ENCODE results near the gene ABLIM2. TPM values are rescaled to one million over a fixed set of nuclear protein-coding genes. Genes with fewer than 3 reads are reported as not detected.
A peak's percentile ranks its signal among the peaks of the same experiment; 100 is the strongest.

The ABLIM2 gene
- total RNA-seq, 1 experiment from 2014 or later, result 2.7 TPM

DNA sequence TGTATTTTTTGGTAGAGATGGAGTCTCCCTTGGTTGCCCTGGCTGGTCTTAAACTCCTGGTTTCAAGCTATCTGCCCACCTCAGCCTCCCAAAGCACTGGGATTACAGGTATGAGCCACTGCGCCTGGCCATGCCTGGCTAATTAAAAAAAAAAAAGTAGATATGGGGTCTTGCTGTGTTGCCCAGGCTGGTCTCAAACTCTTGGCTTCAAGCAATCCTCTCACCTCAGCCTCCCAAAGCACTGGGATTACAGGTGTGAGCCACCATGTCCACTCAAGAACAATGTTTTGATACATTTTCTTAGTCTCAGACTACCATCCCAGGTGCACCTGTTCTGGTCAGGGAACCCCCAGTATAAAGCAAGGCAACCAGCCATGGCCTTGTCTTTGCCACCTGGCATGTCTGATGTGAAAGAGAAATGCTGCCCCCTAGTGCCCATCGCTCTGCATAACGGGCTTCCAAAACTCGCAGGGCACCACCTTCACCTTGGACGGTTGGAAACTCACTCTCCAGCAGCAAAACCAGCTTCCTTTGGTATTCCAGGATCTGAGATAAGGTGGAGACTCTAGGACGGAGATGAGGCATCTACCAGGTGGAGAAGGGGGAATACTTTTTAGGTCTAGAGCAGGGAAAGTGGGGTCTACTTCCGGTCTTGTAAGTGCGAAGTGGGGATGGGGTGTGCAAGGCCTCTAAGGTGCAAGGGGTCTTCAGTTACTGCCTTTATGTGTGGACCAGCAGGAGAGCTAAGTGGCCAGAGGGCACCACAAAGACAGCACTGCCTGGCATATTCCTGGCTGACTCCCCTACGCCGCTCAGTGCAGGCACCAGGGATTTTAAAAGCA, 171.2 kb downstream of the ABLIM2 start:
- no peaks in the 10 kb centered on the region for H3K36me3 ChIP-seq (ENCODE audit: insufficient read depth, low read length, poor library complexity, severe bottlenecking)
- H3K9me3 ChIP-seq (ENCODE audit: low read depth, low read length, poor library complexity, severe bottlenecking), result no peaks in the 10 kb centered on the region
- H3K27ac ChIP-seq (ENCODE audit: low read depth, low read length, poor library complexity, severe bottlenecking), result no peak overlapping the region
- no peaks in the 10 kb centered on the region for H3K4me1 ChIP-seq (ENCODE audit: insufficient read depth, low read length, poor library complexity, severe bottlenecking)
- H3K4me3 ChIP-seq (ENCODE audit: low read depth, low read length, poor library complexity, severe bottlenecking), result no peak overlapping the region
- no TSS peak for BruUV-seq (replicated peaks)
- peak; percentile 82 for DNase-seq (ENCODE audit: low spot score)
- ChIA-PET CTCF (interaction anchor here (1.1 to 2.2 kb wide), 5 partner anchors 183 to 226 kb away, joined by 3 to 11 read pairs (median 6); no protein-coding TSS in a partner anchor), POLR2A (ENCODE audit: low non-redundant PET) (no interaction called here)
- intact Hi-C loops (cut with micrococcal nuclease; ENCODE audit: unreplicated experiment), result loop anchor here (1.0 to 5.0 kb wide), 4 partner anchors 145 to 265 kb away; no protein-coding TSS in a partner anchor
- no peaks in the 10 kb centered on the region for H3K27me3 ChIP-seq (replicated peaks; ENCODE audit: insufficient read depth, low read depth, low read length, poor library complexity)
- TF ChIP-seq, protein P1, sequence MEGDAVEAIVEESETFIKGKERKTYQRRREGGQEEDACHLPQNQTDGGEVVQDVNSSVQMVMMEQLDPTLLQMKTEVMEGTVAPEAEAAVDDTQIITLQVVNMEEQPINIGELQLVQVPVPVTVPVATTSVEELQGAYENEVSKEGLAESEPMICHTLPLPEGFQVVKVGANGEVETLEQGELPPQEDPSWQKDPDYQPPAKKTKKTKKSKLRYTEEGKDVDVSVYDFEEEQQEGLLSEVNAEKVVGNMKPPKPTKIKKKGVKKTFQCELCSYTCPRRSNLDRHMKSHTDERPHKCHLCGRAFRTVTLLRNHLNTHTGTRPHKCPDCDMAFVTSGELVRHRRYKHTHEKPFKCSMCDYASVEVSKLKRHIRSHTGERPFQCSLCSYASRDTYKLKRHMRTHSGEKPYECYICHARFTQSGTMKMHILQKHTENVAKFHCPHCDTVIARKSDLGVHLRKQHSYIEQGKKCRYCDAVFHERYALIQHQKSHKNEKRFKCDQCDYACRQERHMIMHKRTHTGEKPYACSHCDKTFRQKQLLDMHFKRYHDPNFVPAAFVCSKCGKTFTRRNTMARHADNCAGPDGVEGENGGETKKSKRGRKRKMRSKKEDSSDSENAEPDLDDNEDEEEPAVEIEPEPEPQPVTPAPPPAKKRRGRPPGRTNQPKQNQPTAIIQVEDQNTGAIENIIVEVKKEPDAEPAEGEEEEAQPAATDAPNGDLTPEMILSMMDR (conservative IDR thresholded peaks at IDR 0.05; ENCODE audit: low read depth, low read length), result peak; percentile 90
- no peak for TF ChIP-seq EZH2 (IDR thresholded peaks at IDR 0.05; ENCODE audit: borderline replicate concordance, low read depth, low read length, poor library complexity, severe bottlenecking)

DNA sequence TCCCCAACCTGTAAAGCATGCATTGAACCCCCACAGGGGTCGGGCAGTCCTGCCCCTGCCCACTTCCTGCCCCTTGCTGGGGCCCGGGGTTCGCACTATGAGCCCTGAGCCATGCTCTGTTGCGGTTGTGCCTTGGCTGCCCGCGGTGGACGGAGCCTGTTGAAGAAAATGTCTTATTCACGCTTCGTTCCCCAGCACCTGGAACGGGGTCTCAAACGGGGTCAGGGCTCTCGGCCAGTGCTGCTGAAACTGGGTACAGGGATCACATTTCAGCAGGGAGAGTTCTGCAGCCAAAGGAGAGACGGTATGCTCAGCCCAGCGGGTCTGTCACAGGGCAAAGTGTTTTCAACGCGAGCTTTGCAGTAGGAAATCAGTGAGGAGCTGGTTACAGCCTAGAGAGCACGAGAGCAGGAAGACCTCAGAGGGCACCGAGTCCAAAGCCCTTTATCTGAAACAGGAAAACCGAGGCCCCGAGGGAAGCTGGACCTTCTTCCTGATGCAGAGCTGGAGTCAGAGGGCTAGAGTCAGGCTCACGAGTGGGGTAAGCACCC, 172.6 kb downstream of the ABLIM2 start:
- CTCF ChIA-PET, result interaction anchor here (0.6 to 1.5 kb wide), 2 partner anchors 162 to 182 kb away, joined by 3 to 5 read pairs; no protein-coding TSS in a partner anchor
- Histone ChIP-seq H3K27ac (ENCODE audit: low read depth, low read length, poor library complexity, severe bottlenecking) (no peak overlapping the region), H3K36me3 (ENCODE audit: insufficient read depth, low read length, poor library complexity, severe bottlenecking) (no peaks in the 10 kb centered on the region), H3K4me3 (ENCODE audit: low read depth, low read length, poor library complexity, severe bottlenecking) (no peak overlapping the region), H3K4me1 (ENCODE audit: insufficient read depth, low read length, poor library complexity, severe bottlenecking) (no peaks in the 10 kb centered on the region), H3K27me3 (replicated peaks; ENCODE audit: insufficient read depth, low read depth, low read length, poor library complexity) (no peaks in the 10 kb centered on the region), H3K9me3 (ENCODE audit: low read depth, low read length, poor library complexity, severe bottlenecking) (no peaks in the 10 kb centered on the region)
- TF ChIP-seq, protein P1 (conservative IDR thresholded peaks at IDR 0.05; ENCODE audit: low read depth, low read length), result no peak
- TF ChIP-seq EZH2 (IDR thresholded peaks at IDR 0.05; ENCODE audit: borderline replicate concordance, low read depth, low read length, poor library complexity, severe bottlenecking), result no peak
- intact Hi-C loops (cut with micrococcal nuclease; ENCODE audit: unreplicated experiment), result loop anchor here (5.0 kb wide), 2 partner anchors 144 to 224 kb away; no protein-coding TSS in a partner anchor
- POLR2A ChIA-PET (ENCODE audit: low non-redundant PET), result no interaction called here
- no TSS peak for BruUV-seq (replicated peaks)
- no peak for DNase-seq (ENCODE audit: low spot score)

DNA sequence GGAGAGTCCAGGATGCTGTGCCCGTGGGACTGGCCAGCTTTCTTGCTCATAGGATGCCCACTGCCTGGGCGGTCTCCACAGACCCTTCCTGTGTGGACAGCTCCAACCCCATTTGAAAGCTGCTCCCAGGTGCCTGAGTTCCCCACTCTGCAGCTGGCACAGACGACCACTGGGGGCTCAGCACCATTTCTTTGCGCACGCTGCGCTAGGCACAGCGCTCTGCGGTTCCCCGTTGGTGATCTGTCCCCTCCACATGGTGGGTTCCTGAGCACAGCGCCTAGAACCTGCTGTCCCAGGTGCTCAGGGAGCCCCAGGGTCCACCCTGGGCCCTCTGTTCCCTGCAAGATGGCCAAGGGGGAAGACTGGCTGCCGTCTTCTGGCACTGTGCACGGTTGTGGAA, 173.5 kb downstream of the ABLIM2 start:
- POLR2A ChIA-PET (ENCODE audit: low non-redundant PET), result no interaction called here
- no peaks in the 10 kb centered on the region for H3K9me3 ChIP-seq (ENCODE audit: low read depth, low read length, poor library complexity, severe bottlenecking)
- CTCF ChIA-PET, result interaction anchor here (0.5 to 1.8 kb wide), 2 partner anchors 180 to 242 kb away, joined by 3 to 7 read pairs; no protein-coding TSS in a partner anchor
- no peaks in the 10 kb centered on the region for H3K36me3 ChIP-seq (ENCODE audit: insufficient read depth, low read length, poor library complexity, severe bottlenecking)
- intact Hi-C loops (cut with micrococcal nuclease; ENCODE audit: unreplicated experiment), result loop anchor here (5.0 kb wide), 2 partner anchors 143 to 223 kb away; no protein-coding TSS in a partner anchor
- H3K4me3 ChIP-seq (ENCODE audit: low read depth, low read length, poor library complexity, severe bottlenecking), result no peak overlapping the region
- no TSS peak for BruUV-seq (replicated peaks)
- H3K27me3 ChIP-seq (replicated peaks; ENCODE audit: insufficient read depth, low read depth, low read length, poor library complexity), result no peaks in the 10 kb centered on the region
- TF ChIP-seq, protein P1 (conservative IDR thresholded peaks at IDR 0.05; ENCODE audit: low read depth, low read length), result no peak
- TF ChIP-seq EZH2 (IDR thresholded peaks at IDR 0.05; ENCODE audit: borderline replicate concordance, low read depth, low read length, poor library complexity, severe bottlenecking), result no peak
- no peak overlapping the region for H3K27ac ChIP-seq (ENCODE audit: low read depth, low read length, poor library complexity, severe bottlenecking)
- no peaks in the 10 kb centered on the region for H3K4me1 ChIP-seq (ENCODE audit: insufficient read depth, low read length, poor library complexity, severe bottlenecking)
- DNase-seq (ENCODE audit: low spot score), result no peak
